ENCODE measurements around the gene OR6C4. TPM values are rescaled to one million over a fixed set of nuclear protein-coding genes. Genes with fewer than 3 reads are reported as not detected.
"Not testable (repeated sequence)": the region's sequence is repeated elsewhere in the genome, so short reads cannot be mapped to it uniquely, and the experiment has no call there.

OR6C4 gene
- total RNA-seq: not detected
- long read RNA-seq: 0 reads

DNA sequence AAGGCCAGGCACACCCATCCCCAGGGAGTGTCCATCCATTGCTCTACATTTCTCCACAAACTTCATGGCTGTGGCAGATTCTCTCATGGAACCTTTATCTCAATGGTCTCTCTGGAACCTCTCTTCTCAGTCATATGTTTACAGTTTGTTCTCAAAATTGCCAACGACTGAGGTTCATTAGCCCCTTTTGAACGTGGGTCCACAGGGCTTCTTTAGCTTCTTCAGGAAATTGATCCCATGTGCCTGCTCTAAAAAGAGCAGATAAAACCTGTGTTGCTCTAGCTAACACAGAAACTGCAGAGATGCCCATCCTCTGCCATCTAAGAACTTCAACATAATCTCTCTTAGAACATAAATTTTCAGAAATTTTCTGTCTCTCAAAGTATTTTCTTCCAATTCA is at the start of gene OR6C4:
TSS of gene OR6C4 (plus strand) at position 301 of the 400 bp plus-strand sequence. CDS start 1,625 bp downstream, outside the sequence.
- DNase-seq (ENCODE audit: missing footprints) (no peak), ATAC-seq (no peak)
- intact Hi-C loops (cut with DNase I): no loop called here

DNA sequence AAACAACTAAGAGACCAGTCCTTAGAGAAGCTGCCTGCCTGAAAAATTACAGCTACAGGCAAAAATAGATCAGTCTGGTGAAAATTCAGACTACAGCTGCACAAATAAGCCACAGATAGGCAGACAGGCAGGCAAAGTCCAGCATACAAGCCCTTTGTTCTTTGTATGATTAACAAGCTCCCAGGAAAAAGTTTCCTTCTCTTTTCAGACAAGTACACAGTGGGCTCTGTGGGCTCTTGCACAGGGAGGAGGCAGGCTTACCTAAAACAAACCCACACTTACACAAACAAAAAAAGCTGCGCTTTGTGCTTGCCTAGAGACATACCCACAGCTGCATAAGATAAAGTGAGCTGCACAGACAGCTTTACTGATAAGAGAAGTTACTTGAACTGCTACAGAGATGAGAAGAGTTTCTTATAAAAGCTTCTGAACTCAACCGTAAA is 49.6 kb upstream of the OR6C4 start:
- intact Hi-C loops (cut with DNase I): no loop called here
- DNase-seq (ENCODE audit: missing footprints) (no peak), ATAC-seq (no peak)

DNA sequence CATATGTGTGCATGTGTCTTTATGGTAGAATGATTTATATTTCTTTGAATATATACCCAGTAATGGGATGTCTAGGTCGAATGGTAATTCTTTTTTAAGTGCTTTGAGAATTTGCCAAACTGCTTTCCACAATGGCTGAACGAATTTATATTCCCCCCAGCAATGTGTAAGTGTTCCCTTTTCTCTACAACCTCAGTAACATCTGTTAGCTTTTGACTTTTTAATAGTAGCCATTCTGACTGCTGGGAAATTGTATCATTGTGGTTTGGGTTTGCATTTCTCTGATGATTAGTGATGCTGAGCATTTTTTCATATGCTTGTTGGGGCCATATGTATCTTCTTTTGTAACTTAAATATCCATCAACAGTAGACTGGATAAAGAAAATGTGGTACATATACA is 47.8 kb upstream of the OR6C4 start:
- intact Hi-C loops (cut with DNase I): no loop called here
- no peak for ATAC-seq
- DNase-seq (ENCODE audit: missing footprints): no peak

DNA sequence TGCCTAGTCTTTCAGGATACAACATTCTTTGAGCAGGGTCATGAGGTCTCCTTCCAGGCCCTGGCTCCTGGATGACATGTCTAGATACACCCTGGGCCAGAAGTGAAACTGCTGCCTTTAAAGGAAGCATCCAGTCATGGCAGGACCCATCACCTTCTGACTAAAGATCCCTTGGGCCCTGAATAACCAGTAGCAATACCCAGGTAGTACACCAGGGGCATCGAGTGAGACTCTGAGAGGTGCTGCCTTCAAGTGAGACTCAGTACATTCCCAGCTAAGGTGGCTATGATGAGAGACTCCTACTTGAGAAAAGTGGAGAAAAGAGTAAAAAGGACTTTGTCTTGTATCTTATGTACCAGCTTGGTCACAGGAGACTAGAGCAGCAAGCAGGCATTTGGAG is 33.7 kb upstream of the OR6C4 start:
- intact Hi-C loops (cut with DNase I): no loop called here
- DNase-seq (ENCODE audit: missing footprints) (no peak), ATAC-seq (no peak)

DNA sequence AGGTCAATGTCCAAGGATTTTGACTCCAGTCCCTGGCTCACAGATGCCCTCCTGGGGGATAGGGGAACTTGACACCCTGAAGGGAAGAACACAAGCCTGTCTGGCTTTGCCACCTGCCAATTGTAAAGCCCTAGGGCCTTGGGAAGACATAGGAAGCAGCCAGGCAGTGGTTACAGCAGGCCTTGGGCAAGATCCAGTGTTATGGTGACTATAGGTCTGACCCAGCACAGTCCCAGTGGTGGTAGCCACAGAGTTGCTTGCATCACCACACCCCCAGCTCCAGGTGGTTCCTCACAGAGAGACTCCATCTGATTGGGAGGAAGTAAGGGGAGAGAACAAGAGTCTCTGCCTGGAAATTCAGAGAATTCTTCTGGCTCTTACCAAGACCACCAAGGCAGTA is 33.0 kb upstream of the OR6C4 start:
- no peak for ATAC-seq
- intact Hi-C loops (cut with DNase I): no loop called here
- DNase-seq (ENCODE audit: missing footprints): no peak

DNA sequence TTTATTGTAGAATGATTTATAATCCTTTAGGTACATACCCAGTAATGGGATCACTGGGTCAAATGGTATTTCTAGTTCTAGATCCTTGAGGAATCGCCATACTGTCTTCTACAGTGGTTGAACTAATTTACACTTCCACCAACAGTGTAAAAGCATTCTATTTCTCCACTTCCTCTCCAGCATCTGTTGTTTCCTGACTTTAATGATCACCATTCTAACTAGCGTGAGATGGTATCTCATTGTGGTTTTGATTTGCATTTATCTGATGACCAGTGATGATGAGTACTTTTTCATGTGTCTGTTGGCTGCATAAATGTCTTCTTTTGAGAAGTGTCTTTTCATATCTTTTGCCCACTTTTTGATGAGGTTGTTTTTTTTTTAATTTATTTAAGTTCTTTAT is 1.2 kb upstream of the OR6C4 start:
- ATAC-seq; intact Hi-C loops (cut with DNase I); DNase-seq (ENCODE audit: missing footprints): not testable (repeated sequence)

DNA sequence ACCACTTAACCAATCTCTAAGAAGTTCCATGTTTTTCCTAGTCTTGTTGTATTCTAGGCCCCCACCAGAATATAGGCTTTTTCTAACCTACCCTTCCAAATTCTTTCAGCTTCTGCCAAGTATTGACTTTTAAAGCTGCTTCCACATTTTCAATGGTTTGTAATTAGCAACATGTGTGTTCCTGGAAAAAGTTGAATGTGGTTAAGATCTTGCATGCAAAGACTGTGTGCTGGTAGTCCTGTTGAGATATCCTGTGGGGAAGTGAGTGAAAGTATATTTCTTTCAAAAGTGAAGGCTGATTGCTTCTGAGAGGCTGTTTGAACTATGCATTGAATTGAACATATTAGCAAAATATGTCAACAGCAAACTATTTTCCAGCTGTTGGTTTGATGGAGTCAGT is 646 bp upstream of the OR6C4 start:
- DNase-seq (ENCODE audit: missing footprints): no peak
- ATAC-seq: no peak
- intact Hi-C loops (cut with DNase I): no loop called here

DNA sequence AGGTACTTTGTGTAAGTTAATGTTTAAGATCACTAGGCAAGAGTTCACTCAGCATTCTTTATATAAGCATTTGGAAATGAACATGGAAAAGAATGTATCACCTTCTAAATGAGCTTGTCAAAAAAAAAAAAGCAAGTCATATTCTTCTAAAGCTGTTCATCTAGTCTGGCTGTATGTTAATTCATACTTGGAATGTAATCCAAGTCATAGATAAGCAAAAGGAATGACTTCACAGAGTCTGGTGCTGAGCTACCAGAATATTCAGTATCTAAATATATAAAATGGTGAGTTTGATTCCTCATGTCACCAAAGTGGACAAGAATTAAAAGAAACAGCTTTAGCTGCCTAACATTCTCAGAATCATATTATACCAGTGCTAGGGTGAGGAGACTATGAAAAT is 4.9 kb downstream of the OR6C4 start:
- DNase-seq (ENCODE audit: missing footprints) (no peak), ATAC-seq (no peak)
- intact Hi-C loops (cut with DNase I): no loop called here

DNA sequence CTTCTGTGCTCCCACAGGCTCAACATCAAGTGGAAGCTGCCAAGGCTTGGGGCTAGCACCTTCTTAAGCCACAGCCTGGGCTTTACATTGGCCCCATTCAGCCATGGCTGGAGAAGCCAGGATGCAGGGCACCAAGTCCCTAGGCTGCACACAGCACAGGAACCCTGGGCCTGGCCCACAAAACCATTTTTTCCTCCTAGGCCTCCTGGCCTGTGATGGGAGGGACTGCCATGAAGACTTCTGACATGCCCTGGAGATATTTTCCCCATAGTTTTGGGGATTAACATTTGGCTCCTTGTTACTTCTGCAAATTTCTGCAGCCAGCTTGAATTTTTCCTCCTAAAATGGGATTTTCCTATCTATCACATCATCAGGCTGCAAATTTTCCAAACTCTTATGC is 20.7 kb downstream of the OR6C4 start:
- ATAC-seq; intact Hi-C loops (cut with DNase I); DNase-seq (ENCODE audit: missing footprints): not testable (repeated sequence)

DNA sequence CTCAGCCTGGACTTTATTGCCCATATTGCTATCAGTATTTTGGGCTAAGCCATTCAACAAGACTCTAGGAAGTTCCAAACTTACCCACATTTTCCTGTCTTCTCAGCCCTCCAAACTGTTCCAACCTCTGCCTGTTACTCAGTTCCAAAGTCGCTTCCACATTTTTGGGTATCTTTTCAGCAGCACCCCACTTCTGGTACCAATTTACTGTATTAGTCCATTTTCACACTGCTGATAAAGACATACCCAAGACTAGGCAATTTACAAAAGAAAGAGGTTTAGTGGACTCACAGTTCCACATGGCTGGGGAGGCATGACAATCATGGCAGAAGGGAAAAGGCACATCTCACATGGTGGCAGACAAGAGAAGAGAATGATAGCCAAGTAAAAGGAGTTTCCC is 21.3 kb downstream of the OR6C4 start:
- intact Hi-C loops (cut with DNase I); DNase-seq (ENCODE audit: missing footprints); ATAC-seq: not testable (repeated sequence)

DNA sequence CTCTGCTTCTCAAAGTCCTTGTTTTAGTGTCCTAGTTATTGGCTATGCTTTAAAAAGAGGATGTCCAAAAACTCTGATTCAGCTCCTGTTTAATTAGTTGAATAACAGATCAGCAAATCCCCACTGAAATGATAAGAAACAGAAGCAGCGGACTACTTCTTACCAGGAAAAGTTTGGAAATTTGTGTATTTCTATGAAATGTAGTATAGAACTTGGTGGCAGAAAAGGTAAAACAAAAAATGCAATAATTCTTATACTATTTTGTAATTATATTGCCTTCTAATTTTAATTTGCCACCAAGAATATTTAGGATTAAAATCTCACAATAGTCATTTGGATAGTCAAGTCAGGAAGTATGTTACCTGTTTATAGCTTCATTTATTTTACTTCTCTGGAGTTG is 22.8 kb downstream of the OR6C4 start, which contains the start of gene OR2AP1:
TSS of gene OR2AP1 (plus strand) at position 301 of the 400 bp plus-strand sequence. CDS start 1,947 bp downstream, outside the sequence.
- no peak for ATAC-seq

DNA sequence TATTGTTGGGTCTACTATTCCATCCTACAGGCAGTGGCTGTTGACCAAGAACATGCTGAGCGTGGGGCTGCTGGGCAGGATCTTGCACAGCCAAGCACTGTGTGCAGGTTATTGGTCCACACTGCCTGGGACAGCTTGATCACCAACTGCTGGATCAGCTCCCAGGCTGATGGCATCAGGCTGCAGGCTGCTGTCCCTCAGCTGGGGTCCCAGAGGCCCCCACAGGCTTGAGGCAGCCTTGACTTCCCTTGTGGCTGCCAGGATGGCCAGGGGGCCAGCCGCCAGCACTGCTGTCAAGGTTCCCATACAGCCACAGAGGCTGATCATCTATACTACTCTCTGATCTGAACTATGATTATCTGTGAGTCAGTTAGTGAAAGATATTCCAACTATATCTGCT is 32.7 kb downstream of the OR6C4 start:
- DNase-seq (ENCODE audit: missing footprints): peak; percentile 40
- ATAC-seq: no peak
- intact Hi-C loops (cut with DNase I): no loop called here

More for the DNA sequence above, 22.8 kb downstream of the OR6C4 start, which contains the start of gene OR2AP1:
- DNase-seq (ENCODE audit: missing footprints): no peak
- intact Hi-C loops (cut with DNase I): no loop called here

DNA sequence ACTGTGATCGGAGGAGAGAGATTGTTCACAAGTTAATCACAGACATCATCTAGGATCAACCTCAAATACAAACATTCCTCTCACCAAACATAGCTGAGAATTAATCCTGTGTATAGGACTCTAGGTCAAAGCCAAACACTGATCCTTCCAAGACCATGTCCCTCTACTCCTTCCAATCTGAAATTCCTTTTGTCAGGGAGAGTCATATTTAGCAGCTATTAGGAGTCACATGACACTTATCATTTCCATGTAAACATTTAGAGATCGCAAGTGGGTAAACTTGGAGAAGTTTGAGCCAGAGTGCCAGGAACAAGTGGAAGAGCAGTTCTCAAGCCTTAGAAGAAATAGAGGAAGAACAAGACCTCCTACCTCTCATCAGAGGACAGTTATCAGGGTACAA is 36.4 kb downstream of the OR6C4 start:
- DNase-seq (ENCODE audit: missing footprints): no peak
- no peak for ATAC-seq
- intact Hi-C loops (cut with DNase I): no loop called here

DNA sequence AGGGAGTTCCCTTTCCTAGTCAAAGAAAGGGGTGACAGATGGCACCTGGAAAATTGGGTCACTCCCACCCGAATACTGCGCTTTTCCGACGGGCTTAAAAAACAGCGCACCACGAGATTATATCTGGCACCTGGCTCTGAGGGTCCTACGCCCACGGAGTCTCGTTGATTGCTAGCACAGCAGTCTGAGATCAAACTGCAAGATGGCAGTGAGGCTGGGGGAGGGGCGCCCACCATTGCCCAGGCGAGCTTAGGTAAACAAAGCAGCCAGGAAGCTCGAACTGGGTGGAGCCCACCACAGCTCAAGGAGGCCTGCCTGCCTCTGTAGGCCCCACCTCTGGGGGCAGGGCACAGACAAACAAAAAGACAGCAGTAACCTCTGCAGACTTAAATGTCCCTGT is 40.8 kb downstream of the OR6C4 start:
- intact Hi-C loops (cut with DNase I); DNase-seq (ENCODE audit: missing footprints); ATAC-seq: not testable (repeated sequence)

Other genes starting within 250 kb of the OR6C4 start
- gene OR6C1, start 235.3 kb upstream of the OR6C4 start, total RNA-seq: not detected
- not detected for gene OR6C3, start 218.9 kb upstream of the OR6C4 start, total RNA-seq
- not detected for gene OR6C75, start 186.6 kb upstream of the OR6C4 start, total RNA-seq
- gene OR6C65, start 149.1 kb upstream of the OR6C4 start, total RNA-seq: not detected
- gene OR6C76, start 123.3 kb upstream of the OR6C4 start, total RNA-seq: not detected
- not detected for gene OR6C2, start 105.5 kb upstream of the OR6C4 start, total RNA-seq
- not detected for gene OR6C70, start 79.5 kb upstream of the OR6C4 start, total RNA-seq
- not detected for gene OR6C68, start 57.2 kb upstream of the OR6C4 start, total RNA-seq
- gene OR2AP1, start 22.9 kb downstream of the OR6C4 start, total RNA-seq: not detected
- gene OR10P1, start 87.3 kb downstream of the OR6C4 start, total RNA-seq: not detected
- 479 TPM for gene ITGA7, start 158.3 kb downstream of the OR6C4 start, total RNA-seq
- 128 TPM for gene BLOC1S1, start 166.4 kb downstream of the OR6C4 start, total RNA-seq
- gene RDH5, start 170.8 kb downstream of the OR6C4 start, total RNA-seq: 12.9 TPM
- gene CD63, start 179.4 kb downstream of the OR6C4 start, total RNA-seq: 790 TPM
- gene GDF11, start 193.5 kb downstream of the OR6C4 start, total RNA-seq: 9.7 TPM